Mesothelial cell of epicardium (in vitro differentiated cells): ENCODE measurements around the gene RAB3C. TPM values are rescaled to one million over a fixed set of nuclear protein-coding genes. Genes with fewer than 3 reads are reported as not detected.

Experiments used
- DNase-seq, 2 experiments: peaks; one replicate each; pipeline ENCODE4 v3.0.0; 2021; ENCODE audit warnings: low spot score in 2 of 2; ENCODE audit not compliant: unreplicated experiment in 2 of 2
- H3K27ac Mint-ChIP-seq: 2 replicates; pipeline ENCODE4 v1.8.0; 2021; ENCODE audit warnings: mixed read lengths
- H3K27me3 Mint-ChIP-seq: 2 replicates; pipeline ENCODE4 v1.8.0; 2021; ENCODE audit warnings: low read depth, mixed read lengths
- H3K36me3 Mint-ChIP-seq: 2 replicates; pipeline ENCODE4 v1.8.0; 2021; ENCODE audit warnings: mixed read lengths
- H3K4me1 Mint-ChIP-seq: 2 replicates; pipeline ENCODE4 v1.8.0; 2021; ENCODE audit warnings: mixed read lengths
- H3K4me3 Mint-ChIP-seq: 2 replicates; pipeline ENCODE4 v1.8.0; 2021; ENCODE audit warnings: mild to moderate bottlenecking, moderate library complexity, mixed read lengths
- H3K9me3 Mint-ChIP-seq: 2 replicates; pipeline ENCODE4 v1.8.0; 2021; ENCODE audit warnings: mixed read lengths
- total RNA-seq: library from RNA; stranded (reverse); gene quantifications from 3 replicates; pipeline ENCODE4 v1.2.1, GENCODE V29; 2021
- TF ChIP-seq, protein P1 (sequence below): fragments of 200-600 bp; sonication (generic); IDR thresholded peaks from one replicate; pipeline ENCODE4 v1.5.0; 2021; ENCODE audit warnings: antibody characterized with exemption; ENCODE audit not compliant: unreplicated experiment

The RAB3C gene
- total RNA-seq, 1 donor from 2014 or later = 1.2 TPM

DNA sequence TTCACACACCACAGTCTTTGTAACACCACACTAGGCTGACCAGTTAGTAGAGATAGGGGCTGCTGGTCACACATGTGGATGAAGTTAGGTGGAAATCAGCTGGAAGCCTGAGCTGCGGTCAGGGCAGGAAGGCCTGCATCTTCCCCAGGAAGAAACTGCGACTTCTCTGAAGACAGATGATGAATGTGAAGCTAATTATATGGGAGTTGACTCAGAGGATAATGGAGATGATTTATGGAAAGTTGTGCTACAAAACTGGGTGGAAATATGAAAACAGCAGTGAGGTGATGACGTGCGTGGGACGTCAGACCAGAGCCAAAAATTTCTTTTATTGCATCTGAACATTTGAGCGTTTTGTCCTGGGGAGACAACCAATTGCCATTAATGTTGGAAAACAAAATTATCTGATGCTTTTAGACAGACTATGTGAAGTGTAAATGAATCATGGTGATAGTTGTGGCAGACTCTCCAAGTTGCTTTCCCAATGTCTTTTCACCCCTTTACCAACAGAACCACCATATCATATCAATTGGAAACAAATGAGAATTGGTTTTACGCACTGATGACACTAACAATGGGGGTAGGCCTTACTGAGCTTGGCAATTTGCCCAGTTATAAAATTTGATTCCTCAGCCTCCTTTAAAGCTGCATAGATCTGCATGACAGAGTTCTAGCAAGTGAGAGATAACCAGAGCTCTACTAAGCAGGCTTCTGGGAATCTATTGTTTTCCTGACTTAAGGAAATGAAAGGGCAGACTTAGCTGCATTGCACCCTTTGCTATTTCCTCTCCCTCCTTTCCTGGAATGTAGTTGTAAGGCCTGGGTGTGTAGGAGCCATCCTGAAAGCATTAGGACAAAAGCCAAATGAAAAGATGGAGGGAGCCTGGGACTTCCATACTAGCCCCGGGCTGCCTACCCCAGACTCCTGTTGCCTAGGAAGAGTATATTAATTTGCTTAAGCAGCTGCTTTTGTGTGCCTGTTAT, 84.0 kb downstream of the RAB3C start:
- Mint-ChIP-seq H3K4me1 (peaks cover 27% of the 10 kb centered on the region), H3K9me3 (peaks cover 8% of the 10 kb centered on the region)

DNA sequence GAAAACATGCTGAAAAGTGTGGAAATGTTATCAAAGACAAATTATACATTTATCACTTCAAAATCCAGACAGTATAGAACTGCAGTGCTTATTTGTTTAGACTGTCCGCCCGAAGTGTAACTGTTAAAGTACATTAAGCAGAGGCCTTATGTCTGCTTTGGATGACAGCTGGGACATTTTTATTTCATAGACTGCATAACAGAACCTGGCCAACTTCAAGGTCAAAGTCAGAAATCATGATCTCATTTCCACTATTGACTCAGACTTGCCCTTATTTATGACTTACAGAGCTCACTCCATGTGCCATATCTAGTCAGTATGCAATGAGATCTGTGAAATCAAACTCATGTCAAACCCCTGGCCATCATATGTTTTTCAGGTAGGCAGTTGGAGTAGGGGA, 87.7 kb downstream of the RAB3C start:
- TF ChIP-seq, protein P1, sequence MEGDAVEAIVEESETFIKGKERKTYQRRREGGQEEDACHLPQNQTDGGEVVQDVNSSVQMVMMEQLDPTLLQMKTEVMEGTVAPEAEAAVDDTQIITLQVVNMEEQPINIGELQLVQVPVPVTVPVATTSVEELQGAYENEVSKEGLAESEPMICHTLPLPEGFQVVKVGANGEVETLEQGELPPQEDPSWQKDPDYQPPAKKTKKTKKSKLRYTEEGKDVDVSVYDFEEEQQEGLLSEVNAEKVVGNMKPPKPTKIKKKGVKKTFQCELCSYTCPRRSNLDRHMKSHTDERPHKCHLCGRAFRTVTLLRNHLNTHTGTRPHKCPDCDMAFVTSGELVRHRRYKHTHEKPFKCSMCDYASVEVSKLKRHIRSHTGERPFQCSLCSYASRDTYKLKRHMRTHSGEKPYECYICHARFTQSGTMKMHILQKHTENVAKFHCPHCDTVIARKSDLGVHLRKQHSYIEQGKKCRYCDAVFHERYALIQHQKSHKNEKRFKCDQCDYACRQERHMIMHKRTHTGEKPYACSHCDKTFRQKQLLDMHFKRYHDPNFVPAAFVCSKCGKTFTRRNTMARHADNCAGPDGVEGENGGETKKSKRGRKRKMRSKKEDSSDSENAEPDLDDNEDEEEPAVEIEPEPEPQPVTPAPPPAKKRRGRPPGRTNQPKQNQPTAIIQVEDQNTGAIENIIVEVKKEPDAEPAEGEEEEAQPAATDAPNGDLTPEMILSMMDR = no peak
- peaks cover 7% of the 10 kb centered on the region for H3K27me3 Mint-ChIP-seq
- peaks cover 4% of the 10 kb centered on the region for H3K9me3 Mint-ChIP-seq
- DNase-seq = no peak
- no peak overlapping the region for H3K4me3 Mint-ChIP-seq
- peaks cover 18% of the 10 kb centered on the region for H3K4me1 Mint-ChIP-seq
- no peak overlapping the region for H3K27ac Mint-ChIP-seq
- no peaks in the 10 kb centered on the region for H3K36me3 Mint-ChIP-seq

More for the DNA sequence above, 84.0 kb downstream of the RAB3C start:
- H3K27me3 Mint-ChIP-seq = no peaks in the 10 kb centered on the region
- no peak overlapping the region for H3K4me3 Mint-ChIP-seq
- H3K27ac Mint-ChIP-seq = peak overlapping the region; percentile 73
- TF ChIP-seq, protein P1 = no peak
- DNase-seq = no peak
- no peaks in the 10 kb centered on the region for H3K36me3 Mint-ChIP-seq

DNA sequence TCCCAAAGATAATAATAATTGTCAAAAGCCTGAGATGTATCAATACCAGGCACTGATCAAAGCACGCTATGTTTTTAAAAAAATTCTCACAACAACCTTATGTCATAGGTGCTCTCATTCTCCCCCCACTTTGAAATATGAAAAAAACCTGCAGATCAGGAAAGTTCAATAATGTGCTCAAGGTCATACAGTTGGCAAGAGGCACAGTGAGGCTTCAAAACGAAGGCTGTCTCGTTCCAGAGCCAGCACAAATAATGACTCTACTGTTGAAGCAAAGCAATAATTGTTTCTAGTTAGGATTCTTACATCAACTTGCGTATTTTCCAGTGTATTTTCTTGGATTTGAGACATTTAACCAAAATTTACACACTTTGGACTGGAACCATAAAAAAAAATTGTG, 88.3 kb downstream of the RAB3C start:
- no peak overlapping the region for H3K27ac Mint-ChIP-seq
- H3K27me3 Mint-ChIP-seq = peaks cover 9% of the 10 kb centered on the region
- TF ChIP-seq, protein P1 = no peak
- peaks cover 14% of the 10 kb centered on the region for H3K4me1 Mint-ChIP-seq
- no peaks in the 10 kb centered on the region for H3K36me3 Mint-ChIP-seq
- peaks cover 4% of the 10 kb centered on the region for H3K9me3 Mint-ChIP-seq
- no peak for DNase-seq
- H3K4me3 Mint-ChIP-seq = no peak overlapping the region

DNA sequence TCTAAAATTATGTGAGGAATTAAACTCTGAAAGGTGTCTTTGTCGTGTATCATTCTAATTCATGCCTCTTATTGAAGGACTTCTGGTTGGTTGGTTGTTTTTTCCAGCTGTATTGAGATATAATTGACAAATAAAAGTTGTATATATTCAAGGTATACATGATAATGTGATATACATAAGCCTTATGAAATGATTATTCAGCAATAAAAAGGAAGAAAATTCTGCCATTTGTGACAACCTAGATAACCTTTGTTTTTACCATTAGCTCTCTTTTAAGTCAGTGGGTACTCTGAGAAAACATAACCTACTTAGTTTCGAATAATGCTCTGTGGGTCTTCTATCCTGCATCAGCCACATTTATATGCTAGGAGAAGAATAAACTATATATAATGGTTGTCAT, 89.6 kb downstream of the RAB3C start:
- no peak for DNase-seq
- Mint-ChIP-seq H3K4me3 (no peak overlapping the region), H3K27me3 (peaks cover 9% of the 10 kb centered on the region)

DNA sequence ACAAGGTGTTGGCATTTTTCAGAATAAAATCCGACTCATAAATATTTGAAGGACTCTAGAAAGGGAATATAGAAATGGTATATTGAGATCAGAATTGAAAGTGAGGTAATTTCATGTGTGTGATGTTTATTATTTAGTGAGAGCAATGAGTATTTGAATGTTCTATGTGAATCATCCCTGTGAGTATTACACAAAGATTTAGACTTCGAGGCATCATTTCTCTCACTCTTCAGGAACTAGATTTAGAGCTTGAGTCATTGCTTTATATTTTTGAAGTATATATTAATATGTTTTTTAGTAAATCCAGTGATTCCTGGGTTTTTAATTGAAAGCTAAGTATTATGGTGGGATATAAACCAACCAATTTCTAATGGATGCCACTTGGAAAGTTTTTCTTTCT, 91.2 kb downstream of the RAB3C start:
- TF ChIP-seq, protein P1 = no peak
- Mint-ChIP-seq H3K27ac (no peak overlapping the region), H3K9me3 (peaks cover 4% of the 10 kb centered on the region), H3K36me3 (no peaks in the 10 kb centered on the region), H3K4me3 (no peak overlapping the region), H3K27me3 (peaks cover 11% of the 10 kb centered on the region), H3K4me1 (peaks cover 2% of the 10 kb centered on the region)
- no peak for DNase-seq

More for the DNA sequence above, 89.6 kb downstream of the RAB3C start:
- Mint-ChIP-seq H3K36me3 (no peaks in the 10 kb centered on the region), H3K9me3 (peaks cover 4% of the 10 kb centered on the region), H3K4me1 (peaks cover 2% of the 10 kb centered on the region), H3K27ac (no peak overlapping the region)
- TF ChIP-seq, protein P1 = no peak
